Esophagus mucosa (tissue), 1 donor: Measurements from ENCODE around the gene CHORDC1. TPM values are rescaled to one million over a fixed set of nuclear protein-coding genes. Genes with fewer than 3 reads are reported as not detected.
"Not testable (repeated sequence)": the region's sequence is repeated elsewhere in the genome, so short reads cannot be mapped to it uniquely, and the experiment has no call there.

ENCODE experiments used
- ATAC-seq: fragments of 200-7000 bp; cut with Tn5 transposase; one replicate; pipeline ENCODE4 v1.9.1; 2020
- total RNA-seq: library from RNA; stranded (reverse); gene quantifications from one replicate; pipeline ENCODE4 v1.2.4, GENCODE V29; 2023
- donor health status: DM: yes; HTN: yes; CAD: no.

Gene CHORDC1
- total RNA-seq, 1 donor from 2014 or later: 18.7 TPM

DNA sequence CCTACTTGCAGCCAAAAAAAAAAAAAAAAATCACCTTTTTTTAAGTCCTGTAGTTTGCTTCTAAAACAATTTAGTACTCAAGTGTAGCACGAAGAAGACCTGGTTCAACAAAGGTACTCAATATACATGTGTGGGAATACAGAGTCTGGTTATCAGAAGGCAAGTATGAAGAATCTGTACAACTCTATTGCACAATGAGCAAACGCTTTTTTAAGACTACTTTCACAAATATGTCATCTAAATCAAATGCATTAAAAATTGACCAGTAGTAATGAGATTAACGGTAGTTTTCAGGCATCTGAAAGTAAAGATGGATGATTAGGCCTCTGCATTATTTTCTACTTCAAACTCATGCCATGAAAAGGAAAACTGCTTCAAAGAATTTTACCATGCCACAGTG, 9.5 kb downstream of the CHORDC1 start:
- no peak for ATAC-seq

DNA sequence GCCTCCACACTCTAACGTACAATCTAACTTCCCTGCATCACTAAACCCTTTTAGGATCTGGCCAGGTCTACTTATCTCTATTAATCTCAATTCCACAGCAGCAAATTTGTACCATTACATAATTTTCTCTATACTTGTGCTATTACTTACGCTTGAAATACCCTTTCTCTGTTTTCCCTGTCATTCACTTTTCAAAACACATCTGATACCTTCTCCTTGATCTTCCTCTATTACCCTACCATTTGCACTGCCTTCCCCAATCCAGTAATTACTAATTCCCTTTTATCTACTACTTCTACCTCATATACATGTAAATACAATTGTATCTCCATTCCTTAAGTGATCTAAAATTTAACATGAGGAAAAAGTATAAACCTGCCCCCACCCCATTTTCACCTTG, 14.0 kb downstream of the CHORDC1 start:
- no peak for ATAC-seq

DNA sequence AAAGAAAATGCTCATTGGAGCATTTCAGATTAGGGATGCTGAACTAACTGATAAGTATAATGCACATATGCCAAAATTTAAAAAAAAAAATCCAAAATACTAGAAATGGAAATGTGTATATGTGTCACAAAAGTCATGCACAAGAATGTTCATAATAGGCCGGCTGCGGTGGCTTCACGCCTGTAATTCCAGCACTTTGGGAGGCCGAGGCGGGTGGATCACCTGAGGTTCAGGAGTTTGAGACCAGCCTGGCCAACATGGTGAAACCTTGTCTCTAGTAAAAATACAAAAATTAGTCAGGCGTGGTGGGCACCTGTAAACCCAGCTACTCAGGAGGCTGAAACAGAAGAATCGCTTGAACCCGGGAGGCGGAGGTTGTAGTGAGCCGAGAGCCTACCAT, 14.9 kb downstream of the CHORDC1 start:
- not testable (repeated sequence) for ATAC-seq

DNA sequence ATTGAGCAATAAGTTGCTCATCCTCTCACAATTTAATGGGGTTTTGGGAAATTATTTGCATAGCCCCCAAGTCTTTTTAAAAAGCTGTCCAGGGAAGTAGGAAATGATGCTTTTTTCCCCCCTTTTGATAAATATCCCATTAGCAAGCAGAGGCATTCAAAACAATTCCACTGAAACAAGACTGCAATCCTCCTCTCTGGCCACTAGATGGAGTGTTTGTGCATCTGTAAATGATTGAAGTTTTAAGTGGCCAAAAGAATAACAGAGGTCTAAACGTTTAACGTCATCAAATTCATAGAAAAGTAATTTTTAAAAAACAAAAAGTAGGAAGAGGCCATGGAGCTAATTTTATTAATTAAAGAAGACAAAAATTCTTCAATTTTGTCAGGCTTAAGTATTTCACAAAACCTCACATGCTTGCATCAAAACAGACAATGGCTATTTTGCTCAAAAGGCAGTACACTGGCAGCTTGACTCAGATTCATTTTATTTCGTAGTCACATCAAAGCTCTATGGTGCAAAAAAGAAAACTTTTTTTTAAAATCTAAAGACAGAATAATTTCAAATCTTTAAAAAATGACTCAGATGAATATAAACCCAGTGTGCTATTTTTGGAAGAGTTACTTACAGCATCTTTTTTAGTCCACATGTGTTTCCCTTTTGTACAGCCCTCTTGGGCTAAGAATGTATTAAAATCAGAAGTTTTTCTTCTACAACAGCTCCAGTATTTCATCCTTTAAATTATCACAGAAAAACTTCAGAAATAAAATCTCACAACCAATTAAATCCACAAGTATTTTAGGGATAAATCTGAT, 17.8 kb downstream of the CHORDC1 start:
- no peak for ATAC-seq

DNA sequence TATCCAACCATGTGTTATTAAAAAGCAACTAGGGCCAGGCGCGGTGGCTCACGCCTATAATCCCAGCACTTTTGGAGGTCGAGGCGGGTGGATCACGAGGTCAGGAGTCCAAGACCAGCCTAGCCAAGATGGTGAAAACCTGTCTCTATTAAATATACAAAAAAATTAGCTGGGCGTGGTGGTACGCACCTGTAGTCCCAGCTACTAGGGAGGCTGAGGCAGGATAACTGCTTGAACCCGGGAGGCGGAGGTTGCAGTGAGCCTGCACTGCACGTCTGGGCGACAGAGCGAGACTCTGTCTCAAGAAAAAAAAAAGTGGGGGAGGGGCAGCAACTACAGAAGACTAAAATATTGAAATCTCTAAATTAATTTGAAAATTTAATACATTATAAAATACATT, 18.4 kb downstream of the CHORDC1 start:
- ATAC-seq: no peak

DNA sequence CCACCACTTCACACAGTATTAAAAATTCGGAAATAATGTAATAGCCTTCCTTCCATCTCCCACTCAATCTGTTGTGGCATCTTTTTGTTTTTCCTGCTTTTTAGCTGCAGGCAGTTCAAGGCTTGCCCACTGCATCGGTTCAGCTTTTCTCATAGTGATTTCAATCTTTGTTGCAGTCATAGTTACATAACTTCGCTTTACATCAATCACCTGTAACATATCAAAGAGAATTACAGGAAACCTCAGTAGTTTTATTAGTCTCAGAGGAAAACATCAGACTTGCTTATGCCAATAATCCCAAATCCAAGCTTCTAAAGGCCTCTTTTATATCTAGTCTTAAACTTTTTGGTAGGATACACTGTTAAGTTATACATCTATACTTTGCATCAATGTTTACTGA, 20.5 kb downstream of the CHORDC1 start:
- no peak for ATAC-seq

DNA sequence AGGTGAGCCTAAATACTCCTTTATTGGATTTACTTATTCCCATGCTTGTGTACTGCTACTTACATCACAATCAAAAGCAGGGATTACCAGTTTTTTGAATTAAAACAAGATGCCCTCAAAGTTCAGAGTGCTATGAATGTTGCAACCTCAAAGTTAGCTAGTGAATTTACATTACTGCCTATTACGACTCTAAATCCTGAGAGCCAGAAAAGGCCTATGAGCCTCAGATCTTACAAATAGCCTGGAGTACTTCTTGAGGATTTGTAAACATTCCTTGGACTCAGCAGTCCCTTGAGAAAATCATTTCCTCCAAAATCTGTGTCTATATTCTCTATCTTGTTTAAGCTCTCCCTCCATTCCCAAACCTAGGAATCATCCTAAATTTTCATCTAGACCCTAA, 25.5 kb downstream of the CHORDC1 start:
- no peak for ATAC-seq

DNA sequence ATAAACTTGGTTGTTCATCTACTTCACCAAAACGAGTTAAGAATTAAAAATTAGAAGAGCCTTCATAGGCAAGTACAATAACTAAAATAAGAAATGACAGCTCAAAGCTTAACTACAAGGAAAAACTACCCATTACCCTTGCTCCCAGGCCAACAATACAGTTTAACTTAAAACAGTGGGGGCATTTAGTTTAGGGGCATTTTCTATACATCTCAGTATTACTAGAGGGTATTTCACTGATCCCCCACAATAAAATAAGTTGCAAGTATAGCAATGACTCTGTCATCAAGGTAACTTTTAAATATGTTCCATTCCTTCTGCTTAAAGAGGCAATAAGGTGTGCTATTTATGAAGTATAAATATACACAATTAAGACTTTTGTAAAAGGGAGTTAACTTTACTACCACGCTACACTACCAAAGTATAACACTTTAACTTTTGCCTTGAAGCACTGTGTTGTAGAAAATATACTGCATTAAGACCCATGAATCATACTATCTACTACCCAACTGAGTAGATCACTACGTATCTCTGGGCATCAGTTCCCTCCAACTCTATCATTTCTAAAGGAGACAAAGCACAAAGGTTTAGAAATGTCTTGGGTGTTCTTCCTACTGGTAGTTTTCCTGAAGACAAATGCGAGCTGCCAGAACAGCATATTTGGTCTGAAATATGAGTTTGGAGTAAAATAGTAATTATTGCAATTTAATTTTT, 29.8 kb downstream of the CHORDC1 start:
- ATAC-seq: no peak

DNA sequence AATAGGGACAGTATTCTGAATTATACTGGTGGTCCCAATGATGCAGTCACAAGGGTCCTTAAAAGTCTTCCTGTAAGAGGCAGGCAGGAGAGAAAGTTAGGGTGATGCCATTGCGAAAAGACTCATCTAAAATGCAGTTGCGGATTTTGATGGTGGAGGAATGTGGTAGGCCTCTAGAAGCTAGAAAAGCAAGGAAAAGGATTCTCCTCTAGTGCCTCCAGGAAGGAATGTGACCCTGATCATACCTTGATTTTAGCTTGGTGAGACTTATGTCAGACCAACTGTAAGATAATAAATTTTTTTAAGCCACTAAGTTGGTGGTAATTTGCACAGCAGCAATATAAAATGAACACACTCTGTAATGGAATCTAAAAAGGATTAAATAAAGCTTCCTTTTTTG, 33.8 kb downstream of the CHORDC1 start:
- ATAC-seq: no peak

DNA sequence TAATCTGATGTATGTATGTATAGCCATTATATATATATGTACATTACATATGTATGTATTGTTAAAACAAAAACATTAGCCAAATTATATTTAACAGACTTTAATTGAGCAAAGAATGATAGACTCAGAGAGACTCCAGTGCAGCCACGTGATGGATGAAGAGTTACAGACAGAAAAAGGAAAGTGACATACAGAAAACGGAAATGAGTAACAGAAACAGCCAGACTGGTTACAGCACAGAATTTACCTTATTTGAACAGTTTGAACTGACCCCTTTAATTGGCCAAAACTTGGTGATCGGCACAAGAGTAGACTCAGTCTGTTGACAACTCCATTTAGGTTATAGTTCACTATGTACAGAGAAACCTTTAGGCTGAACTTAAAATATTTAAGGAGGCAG, 35.0 kb downstream of the CHORDC1 start:
- no peak for ATAC-seq

DNA sequence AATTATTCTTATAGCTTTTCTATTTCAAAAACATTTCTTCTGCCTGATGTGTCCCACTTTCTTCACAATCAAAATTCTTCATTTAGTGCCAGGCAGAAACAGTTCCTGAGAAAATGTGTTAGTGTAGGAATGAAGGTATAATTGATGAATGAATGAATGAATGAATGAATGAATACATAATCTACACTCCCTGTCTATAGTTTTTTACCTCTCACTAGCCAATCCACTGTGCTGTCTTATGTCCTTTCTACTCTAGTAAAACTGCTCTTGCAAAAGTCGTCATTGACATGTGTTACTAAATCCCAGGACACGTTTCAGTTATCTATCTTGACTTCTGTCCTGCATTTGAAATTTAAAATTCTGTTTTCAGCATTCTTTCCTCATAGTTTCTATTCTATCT, 42.9 kb downstream of the CHORDC1 start:
- no peak for ATAC-seq

DNA sequence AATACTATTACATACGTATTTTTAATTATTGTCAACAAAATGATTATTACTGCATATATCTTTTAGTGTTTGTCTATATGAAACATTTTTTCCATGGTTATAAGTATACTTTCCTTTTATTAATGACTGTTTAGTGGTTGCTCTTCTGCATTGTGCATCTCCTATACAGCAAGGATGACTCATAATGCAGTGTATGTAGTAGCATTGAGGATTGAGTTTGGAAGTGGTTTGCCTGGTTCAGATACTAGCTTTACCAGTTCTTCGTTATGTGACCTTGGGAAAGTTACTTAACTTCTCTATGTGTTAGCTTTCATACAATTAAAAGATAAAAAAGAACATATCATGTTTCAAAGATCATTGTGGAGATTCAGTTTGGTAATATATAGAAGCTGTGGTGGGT, 44.1 kb downstream of the CHORDC1 start:
- peak; percentile 99 for ATAC-seq

DNA sequence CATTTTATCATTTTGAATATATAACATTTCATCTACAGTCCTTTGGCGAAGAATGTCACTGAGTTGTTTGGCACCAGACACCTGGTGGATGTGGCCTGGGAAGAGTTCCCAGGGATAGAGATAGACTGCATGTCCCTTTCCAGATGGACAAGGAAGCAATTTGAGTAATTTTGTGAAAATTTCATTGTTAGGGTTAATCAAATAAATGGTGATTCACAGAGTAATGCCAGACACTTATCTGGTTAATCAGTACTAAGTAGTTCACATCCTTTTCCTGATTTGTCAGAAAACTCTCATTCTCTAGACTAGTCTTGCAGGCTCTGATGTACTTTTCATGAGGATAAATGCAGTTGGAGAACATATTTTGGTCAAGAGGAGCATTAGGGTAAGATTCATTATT, 46.8 kb downstream of the CHORDC1 start:
- ATAC-seq: no peak

DNA sequence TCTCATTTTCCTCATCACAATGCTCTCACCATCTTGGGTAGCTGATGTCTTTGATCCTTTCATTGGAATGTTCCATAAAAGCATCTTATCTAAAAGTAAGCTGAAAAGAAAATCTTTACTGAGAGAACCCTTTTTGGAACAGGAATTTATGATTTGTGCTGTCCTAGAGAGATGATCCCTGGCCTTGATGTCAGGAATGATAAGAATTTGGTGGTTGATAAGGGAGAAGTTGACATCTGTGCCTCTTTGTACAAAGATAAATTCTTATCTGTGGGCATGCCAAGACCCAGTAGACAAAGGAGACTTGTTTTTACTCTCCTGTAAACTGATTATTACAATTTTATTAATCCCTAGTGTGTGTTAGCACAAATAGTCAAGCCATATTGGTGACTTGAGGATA, 51.5 kb downstream of the CHORDC1 start:
- no peak for ATAC-seq

DNA sequence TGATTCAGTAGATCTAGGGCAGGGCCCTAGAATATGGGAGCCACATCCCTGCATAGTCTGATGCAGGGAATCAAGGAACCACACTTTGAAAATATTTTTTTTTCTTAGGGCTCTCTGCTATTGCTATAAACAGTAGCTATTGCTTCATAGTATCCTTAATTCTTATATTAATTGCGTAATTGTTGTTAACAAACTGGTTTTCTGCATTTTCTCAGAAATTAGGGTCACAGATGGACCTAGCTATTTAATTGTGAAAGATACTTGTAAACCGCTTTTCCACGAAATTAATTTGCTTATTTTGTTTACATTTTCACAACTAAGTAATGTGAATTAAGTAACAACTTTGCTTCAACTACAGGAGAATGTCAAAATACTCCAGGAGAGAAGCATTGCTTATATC, 54.3 kb downstream of the CHORDC1 start:
- no peak for ATAC-seq

DNA sequence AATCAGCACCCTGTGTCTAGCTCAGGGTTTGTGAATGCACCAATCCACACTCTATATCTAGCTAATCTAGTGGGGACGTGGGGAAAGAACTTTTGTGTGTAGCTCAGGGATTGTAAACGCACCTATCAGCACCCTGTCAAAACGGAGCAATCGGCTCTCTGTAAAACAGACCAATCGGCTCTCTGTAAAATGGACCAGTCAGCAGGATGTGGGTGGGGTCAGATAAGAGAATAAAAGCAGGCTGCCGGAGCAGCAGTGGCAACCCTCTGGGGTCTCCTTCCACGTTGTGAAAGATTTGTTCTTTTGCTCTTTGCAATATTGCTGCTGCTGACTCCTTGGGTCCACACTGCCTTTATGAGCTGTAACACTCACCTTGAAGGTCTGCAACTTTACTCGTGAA, 55.1 kb downstream of the CHORDC1 start:
- ATAC-seq: not testable (repeated sequence)

DNA sequence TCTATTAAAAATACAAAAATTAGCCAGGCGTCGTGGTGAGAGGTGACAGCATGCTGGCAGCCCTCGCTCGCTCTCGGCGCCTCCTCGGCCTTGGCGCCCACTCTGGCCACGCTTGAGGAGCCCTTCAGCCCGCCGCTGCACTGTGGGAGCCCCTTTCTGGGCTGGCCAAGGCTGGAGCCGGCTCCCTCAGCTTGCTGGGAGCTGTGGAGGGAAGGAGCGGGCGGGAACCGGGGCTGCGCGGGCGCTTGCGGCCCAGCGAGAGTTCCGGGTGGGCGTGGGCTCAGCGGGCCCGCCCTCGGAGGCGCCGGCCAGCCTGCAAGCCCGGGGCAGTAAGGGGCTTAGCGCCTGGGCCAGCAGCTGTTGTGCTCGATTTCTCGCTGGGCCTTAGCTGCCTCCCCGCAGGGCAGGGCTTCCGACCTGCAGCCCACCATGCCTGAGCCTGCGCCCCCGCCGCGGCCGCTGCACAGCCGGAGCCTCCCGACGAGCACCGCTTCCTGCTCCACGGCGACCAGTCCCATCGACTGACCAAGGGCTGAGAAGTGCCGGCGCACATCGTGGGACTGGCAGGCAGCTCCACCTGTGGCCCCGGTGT, 55.8 kb downstream of the CHORDC1 start:
- not testable (repeated sequence) for ATAC-seq

Other genes with a start within 250 kb of the CHORDC1 start
- gene TRIM49C, start 191.9 kb downstream of the CHORDC1 start, total RNA-seq: not detected
- gene UBTFL1, start 137.1 kb downstream of the CHORDC1 start, total RNA-seq: not detected
- gene NAALAD2, start 88.4 kb downstream of the CHORDC1 start, total RNA-seq: 0.16 TPM